Measurements from ENCODE around the gene LRP2. TPM values are rescaled to one million over a fixed set of nuclear protein-coding genes. Genes with fewer than 3 reads are reported as not detected.

LRP2 gene
- total and polyA plus RNA-seq, 2 of the 8 experiments (the other 6 are each of a cell fraction or from before 2014, with no cell fraction given) = 2.0 to 2.9 TPM

DNA sequence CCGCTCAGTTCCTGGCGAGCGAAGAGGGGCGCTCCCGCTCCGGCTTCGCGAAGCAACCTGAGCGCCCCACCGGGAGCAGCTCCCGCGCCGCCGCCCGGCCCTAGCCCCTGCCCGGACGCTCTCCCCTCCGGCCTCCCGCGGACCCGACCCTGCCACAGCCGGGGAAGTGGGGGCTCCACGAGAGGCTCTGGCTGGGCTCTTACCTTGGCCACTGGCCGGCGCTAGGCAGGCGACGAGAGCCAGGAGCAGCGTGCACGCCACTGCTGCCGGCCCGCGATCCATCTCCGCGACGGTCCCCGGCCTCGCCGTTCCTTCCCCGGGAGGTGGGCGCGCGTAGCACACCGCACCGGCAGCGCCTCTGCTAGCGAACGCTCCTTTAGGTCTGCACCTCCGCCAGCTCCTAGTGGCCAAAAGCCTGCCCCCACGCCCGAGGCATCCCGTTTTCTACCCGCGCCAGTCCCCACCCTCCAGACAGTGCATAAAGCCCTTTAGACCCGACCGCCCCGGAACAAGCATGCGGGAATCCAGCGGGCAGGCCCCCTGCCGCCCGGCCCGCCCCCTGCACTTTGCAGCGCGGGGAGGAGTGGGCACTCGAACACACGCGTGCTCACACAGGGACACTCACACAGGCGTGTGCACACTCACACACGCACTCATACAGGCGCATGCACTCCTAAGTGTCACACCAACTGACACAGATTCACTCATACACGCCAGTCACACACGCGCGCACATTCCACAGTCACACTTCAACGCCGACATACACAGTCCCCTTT, at the start of gene LRP2 (continued):
- peak; percentile 46 for TF ChIP-seq EZH2 (IDR thresholded peaks at IDR 0.05; ENCODE audit: low read depth, low read length, severe bottlenecking)
- peak; percentile 97 for TF ChIP-seq KDM4A (IDR thresholded peaks at IDR 0.05; ENCODE audit: low read depth, low read length, severe bottlenecking)

Data from H1 (cell line).